ENCODE data around the gene CCBE1.
"Not testable (repeated sequence)": the region's sequence is repeated elsewhere in the genome, so short reads cannot be mapped to it uniquely, and the experiment has no call there.

The CCBE1 gene

GRCh38 chr18:59675346-59675745 lies 21.9 kb downstream of the CCBE1 start:
- no peak for DNase-seq

DNA sequence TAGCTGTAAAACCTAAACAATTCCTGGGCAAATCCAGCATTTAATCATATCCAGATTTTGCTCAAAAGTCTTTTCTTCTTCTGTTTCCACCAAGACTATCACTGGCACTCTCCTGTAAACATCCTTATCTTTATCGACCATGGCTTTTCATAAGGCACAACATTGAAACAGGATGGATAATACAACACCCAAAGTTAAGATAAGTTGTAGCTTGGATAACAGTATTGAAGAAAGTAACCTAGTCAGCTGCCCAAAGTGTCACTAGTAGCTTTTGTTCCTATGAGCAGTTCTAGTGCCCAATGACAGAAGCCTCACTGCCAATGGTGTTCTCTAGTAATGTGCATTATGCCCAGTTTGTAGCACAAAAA lies 22.3 kb downstream of the CCBE1 start:
- DNase-seq, result no peak

DNA sequence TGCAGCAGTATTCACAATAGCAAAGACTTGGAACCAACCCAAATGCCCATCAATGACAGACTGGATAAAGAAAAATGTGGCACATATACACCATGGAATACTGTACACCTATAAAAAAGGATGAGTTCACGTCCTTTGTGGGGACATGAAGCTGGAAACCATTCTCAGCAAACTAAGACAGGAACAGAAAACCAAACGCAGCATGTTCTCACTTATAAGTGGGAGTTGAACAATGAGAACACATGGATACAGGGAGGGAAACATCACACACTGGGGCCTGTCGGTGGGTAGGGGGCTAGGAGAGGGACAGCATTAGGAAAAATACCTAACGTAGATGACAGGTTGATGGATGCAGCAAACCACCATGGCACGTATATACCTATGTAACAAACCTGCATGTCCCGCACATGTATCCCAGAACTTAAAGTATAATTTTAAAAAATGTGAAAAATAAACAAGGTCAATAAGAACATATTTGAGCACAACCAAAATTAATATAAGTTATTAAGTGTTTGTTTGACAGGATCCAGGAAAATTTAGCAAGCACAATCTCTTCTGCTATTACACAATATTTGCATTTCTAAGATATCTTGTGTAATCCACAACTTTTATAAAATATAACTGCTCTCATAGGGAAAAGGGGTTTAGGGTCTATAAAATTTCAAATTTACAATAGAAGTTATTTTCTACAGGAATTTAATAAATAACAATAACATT lies 22.9 kb downstream of the CCBE1 start:
- DNase-seq, result no peak

- no peak for DNase-seq
Observed at GRCh38 chr18:59672235-59672711, 24.9 kb downstream of the CCBE1 start.

- DNase-seq, result no peak
Observed at GRCh38 chr18:59671551-59671950, 25.7 kb downstream of the CCBE1 start.

DNA sequence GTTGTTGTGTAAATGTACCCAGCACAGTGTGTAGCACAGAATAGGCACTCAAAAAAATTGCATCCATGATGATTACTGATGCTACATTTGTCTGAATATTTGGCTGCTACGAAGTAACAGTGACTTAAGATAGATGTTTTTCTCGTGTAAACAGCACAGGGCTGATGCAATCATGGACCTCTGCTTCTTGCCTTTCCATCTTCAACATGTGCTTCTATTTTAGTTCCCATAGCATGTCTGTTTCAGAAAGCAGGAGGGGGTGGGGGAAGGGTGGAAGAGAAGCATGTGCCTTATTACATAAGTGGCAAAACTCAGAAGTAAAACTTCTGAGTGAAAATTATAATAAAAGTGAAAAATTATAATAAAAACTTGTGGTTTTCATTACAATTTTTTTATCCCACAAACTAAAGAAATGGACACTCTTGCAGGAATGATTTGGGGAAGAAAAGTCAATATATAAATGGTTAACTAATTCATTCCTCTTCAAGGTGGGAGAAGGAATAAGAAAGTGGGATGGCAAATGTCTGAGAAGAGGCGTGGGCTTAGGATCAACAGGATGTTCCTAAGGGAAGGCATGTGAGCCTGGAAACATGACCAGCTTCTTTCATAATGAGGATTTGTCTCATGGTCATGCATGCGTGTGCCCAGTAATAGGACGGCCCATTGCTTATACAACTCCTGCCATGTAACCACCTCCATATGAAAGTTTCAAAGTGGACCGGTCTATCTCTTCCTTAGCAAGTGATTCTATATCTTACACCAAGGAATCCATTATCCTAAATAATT lies 27.2 kb downstream of the CCBE1 start:
- DNase-seq, result no peak

- no peak for DNase-seq
Observed at GRCh38 chr18:59667488-59667887, 29.7 kb downstream of the CCBE1 start.

- DNase-seq, result not testable (repeated sequence)
Observed at GRCh38 chr18:59666007-59666402, 31.2 kb downstream of the CCBE1 start.

DNA sequence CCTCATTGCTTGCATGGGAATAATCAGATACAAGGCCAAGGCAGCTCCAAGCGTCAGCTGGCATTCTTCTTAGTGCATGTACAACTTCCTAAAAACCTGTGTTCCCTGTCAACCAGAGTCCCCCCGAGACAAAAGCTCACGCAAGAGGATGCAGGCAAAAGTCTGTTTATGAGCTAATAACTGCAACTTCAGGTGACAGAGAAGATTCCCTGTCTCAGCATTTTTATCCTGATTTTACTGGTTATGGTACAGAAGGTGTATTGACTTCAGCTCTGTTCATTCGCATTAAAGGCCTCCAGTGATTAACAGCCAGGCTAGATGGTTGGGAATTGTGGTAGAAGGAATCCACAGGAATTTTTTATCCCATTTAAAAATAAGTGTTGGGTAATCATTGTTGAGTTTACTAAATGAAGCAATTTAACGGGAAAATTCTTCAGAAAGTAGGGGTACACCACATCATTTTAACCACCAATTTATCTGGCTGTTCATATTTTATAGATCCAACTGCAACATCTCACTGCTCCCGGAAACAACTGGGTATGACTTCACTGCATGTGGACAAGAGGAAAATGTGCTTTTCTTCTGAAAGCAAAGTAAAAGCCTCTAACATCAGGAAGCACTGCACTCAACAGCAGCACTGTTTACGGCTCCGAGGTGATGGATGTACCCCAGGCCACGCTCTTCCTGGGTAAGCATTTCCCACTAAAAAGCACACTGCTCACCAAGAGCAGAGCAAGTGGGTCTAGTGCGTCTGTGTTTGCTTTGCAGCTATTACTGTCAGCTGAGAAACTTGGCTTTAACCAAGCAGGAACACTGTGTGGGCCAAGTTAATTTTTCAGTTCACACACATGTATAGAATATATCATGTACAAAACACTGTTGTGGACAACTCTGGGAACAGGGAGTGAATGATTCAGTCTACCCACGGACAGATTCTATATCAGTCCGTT lies 31.9 kb downstream of the CCBE1 start:
- no peak for DNase-seq

DNA sequence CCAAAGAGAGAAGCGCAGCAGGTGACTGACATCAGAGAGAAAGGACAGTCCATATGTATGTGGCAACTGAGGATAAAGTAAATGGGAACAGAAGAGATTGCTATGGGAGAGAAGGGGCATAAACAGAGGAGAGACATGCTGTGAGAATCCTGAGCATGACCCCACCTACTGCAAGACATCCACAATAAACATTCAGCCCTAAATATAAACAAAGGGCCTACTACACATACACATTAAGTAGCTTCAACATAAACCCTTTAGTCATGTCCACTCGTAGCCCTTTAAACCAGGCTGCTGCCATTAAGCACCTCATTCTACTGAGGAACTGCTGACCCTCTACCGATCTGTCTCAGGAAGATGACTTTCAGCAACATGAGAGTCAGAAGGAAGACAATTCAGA lies 32.9 kb downstream of the CCBE1 start:
- no peak for DNase-seq

GRCh38 chr18:59663096-59663495 lies 34.1 kb downstream of the CCBE1 start:
- DNase-seq, result no peak

DNA sequence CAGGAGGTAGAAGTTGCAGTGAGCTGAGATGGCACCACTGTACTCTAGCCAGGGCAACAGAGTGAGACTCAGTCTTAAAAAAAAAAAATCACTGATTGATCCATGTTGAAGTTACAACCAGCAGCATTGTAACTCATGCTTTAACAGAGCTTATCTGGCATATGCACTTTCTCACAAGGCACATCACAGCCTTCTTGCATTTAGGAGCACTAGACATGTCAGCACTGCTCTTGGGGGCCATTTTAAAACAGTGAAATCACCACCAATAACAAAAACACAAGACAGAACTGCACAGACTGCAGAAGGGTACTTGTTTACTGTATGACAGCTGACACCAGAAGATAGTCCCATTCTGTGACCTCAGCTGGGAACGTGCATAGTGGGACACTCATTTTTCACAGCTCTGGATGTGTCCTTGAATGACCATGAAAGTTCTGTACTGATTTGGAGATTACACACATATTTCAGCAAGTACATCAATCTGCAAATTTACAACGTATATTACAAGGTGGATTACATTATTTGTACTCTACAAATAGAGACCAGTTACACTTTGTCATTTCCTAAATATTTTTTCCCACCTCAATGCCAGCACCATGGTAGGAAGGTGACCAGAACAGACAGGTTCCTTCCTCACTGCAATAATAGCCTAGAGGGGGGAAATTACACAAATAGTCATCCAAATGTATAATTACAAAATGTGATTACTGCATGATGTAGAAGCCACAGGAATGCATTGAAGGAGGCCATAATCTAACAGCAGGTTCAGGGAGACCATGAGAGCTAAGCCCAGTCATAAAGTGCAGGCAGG lies 35.1 kb downstream of the CCBE1 start:
- DNase-seq, result no peak

DNA sequence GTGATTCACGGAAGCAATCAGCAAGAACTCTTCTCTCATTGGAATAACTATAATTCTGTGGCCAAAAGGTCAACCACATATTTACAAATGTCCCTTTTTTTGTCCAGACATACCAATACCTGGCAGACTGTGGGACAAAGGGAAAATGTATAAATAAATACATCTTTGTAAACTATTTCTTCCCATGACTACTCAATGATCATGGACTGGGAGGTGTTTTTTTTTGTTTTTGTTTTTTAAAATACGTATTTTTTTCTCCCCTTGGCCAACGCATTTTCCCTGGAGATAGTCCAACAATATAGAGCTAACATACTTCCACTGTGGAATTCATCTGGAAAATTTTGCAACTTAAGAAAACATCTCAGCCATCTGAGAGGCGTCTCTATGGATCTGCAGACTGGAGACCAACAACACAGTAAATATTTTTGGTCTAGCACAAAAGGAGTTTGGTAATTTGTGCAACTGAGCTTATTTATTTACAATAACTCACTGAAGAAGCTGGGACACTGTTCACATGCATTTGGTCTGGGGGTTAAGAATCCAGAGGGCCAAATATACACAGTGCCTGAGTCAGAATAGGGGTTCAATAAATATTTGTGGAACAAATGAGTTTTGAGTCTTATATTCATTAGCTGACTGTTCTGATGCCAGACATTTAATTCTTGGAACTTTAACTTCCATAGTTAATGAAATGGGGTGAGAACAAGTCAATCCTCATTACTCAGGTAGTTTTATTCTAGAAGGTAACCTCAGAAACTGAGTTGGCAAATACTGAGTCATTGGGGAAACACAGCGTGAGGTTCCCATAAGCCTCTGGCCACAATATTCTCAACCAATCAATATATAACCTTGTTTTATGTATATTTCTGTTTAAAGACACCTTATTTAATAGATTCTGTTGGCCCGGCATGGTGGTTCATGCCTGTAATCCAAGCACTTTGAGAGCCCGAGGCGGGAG lies 36.2 kb downstream of the CCBE1 start:
- no peak for DNase-seq

- no peak for DNase-seq
Observed at GRCh38 chr18:59660366-59660765, 36.9 kb downstream of the CCBE1 start.

DNA sequence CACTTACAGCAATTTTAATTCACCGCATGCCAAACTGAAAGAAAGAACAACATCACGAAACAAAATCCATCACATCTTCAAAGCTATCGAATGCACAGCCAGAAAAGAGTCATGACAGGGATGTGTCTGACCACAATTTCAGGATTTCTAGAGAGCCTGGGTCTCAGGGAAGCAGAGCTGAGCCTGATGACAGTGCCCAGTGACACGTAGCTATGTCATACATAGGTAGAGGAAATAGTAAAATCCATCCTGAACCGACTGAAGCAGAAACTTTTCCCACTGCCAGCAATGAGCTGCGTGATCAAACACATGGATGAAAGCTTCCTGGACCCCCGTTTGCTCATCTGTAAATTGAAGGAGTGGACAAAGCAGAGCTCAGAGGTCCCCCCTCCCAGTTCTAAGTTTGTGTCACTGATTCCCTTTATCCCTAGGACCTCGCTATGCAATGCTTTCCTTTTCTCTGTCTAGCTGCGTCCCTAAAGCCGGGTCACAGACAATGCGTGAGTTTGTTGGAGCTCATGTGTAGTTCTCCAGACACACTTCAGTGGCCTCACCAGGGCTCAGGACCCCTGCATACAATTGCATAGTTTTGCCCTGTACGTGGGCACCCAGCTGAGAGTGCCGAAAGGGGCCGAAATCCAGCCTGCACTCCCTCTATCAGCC lies 37.6 kb downstream of the CCBE1 start:
- peak; percentile 48 for DNase-seq

- DNase-seq, result no peak
Observed at GRCh38 chr18:59658941-59659340, 38.3 kb downstream of the CCBE1 start.

GRCh38 chr18:59657012-59657411 lies 40.2 kb downstream of the CCBE1 start:
- no peak for DNase-seq

DNA sequence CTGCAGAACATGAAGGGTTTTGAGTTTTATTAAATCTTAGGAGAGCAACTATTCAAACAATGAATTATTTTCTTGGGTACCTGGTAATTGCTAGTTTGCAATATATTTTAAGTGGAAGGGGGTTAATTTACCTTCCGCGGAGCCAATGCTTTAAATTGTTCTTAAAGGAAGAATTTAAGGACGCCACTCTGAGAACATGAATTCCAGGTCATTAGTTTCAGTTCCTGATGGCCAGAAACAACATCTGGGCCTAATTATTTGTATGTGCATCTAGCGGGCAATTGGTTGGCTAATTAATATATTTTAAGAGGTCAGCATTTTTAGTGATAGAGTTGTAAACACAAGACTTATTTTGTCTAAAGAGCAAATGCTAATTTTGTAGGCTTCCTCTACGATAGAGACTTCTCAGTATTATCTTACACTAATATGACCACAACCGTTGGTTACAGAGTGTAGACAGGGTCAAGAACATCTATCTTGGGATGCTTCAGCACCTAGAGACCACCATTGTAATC lies 40.8 kb downstream of the CCBE1 start:
- no peak for DNase-seq

GRCh38 chr18:59655676-59656075 lies 41.5 kb downstream of the CCBE1 start:
- no peak for DNase-seq

DNA sequence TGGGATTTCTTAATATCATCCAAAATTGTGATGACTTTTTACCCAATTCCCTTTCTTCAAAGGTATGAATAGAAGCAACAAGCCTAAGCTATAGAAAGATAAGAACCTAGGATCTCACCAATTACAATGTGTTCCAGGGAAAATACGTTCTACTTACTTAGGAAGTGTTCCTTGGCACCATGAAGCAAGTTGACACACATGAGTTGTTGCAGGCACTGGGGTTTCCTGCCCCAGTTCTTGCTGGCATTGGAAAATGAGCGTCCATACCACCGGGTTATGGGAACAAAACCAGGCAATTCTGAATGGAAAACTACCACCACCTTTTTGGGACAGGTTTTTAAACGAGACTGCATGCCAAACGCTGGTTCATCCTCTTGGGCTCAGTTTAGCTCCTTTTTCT lies 46.2 kb downstream of the CCBE1 start:
- DNase-seq, result no peak

Data from retina (tissue), 1 donor.